Hepatocyte (in vitro differentiated cells): ENCODE measurements around the gene LRRC4C. TPM values are rescaled to one million over a fixed set of nuclear protein-coding genes. Genes with fewer than 3 reads are reported as not detected.

ENCODE experiments used
- DNase-seq: peaks from one replicate; pipeline ENCODE4 v3.0.0-alpha.2; 2016; ENCODE audit warnings: low spot score
- H2AFZ ChIP-seq: fragments of 200-600 bp; sonication (generic); 2 replicates; pipeline ENCODE4 v1.6.0; 2016; ENCODE audit warnings: antibody characterized with exemption, mild to moderate bottlenecking
- H3K27ac ChIP-seq: fragments of 200-600 bp; sonication (generic); 2 replicates; pipeline ENCODE4 v1.5.1; 2016; ENCODE audit warnings: mild to moderate bottlenecking
- H3K27me3 ChIP-seq: fragments of 200-600 bp; sonication (generic); 2 replicates; pipeline ENCODE4 v1.6.1; 2016
- H3K36me3 ChIP-seq: fragments of 200-600 bp; sonication (generic); replicated peaks from 2 replicates; pipeline ENCODE4 v1.5.1; 2016; ENCODE audit warnings: low read depth; ENCODE audit not compliant: insufficient read depth
- H3K4me1 ChIP-seq: fragments of 200-600 bp; sonication (generic); 2 replicates; pipeline ENCODE4 v1.5.1; 2016; ENCODE audit warnings: mild to moderate bottlenecking, moderate library complexity; ENCODE audit not compliant: insufficient read depth
- H3K4me2 ChIP-seq: fragments of 200-600 bp; sonication (generic); 2 replicates; pipeline ENCODE4 v1.6.0; 2016
- H3K4me3 ChIP-seq: fragments of 200-600 bp; sonication (generic); 2 replicates; pipeline ENCODE4 v1.5.1; 2016; ENCODE audit warnings: mild to moderate bottlenecking
- H3K79me2 ChIP-seq: fragments of 200-600 bp; sonication (generic); 2 replicates; pipeline ENCODE4 v1.6.0; 2017; ENCODE audit warnings: mild to moderate bottlenecking
- H3K9me2 ChIP-seq: fragments of 200-600 bp; sonication (generic); replicated peaks from 2 replicates; pipeline ENCODE4 v1.6.0; 2017; ENCODE audit warnings: mild to moderate bottlenecking; ENCODE audit not compliant: insufficient read depth
- H3K9me3 ChIP-seq: fragments of 200-600 bp; sonication (generic); 2 replicates; pipeline ENCODE4 v1.5.1; 2016; ENCODE audit warnings: low read depth, mild to moderate bottlenecking
- H4K20me1 ChIP-seq: fragments of 200-600 bp; sonication (generic); 2 replicates; pipeline ENCODE4 v1.6.0; 2016; ENCODE audit warnings: mild to moderate bottlenecking; ENCODE audit not compliant: insufficient read depth, poor library complexity, severe bottlenecking
- CTCF ChIP-seq: fragments of 200-600 bp; sonication (generic); IDR thresholded peaks from 2 replicates; pipeline ENCODE4 v1.5.1; 2016; ENCODE audit warnings: antibody characterized with exemption, mild to moderate bottlenecking; ENCODE audit not compliant: poor library complexity
- EZH2 ChIP-seq: fragments of 200-600 bp; sonication (generic); IDR thresholded peaks from 2 replicates; pipeline ENCODE4 v1.6.1; 2016; ENCODE audit warnings: antibody characterized with exemption, mild to moderate bottlenecking, borderline replicate concordance
- EZH2phosphoT487 ChIP-seq: fragments of 200-600 bp; sonication (generic); IDR thresholded peaks from one replicate; pipeline ENCODE4 v1.6.1; 2018; ENCODE audit warnings: antibody characterized with exemption, mild to moderate bottlenecking, low read depth, moderate library complexity; ENCODE audit not compliant: unreplicated experiment, severe bottlenecking
- WGBS: methylation state at CpG from one replicate; pipeline ENCODE4 v1.1.6; 2016; ENCODE audit warnings: low lambda C conversion rate; ENCODE audit errors: missing lambda C conversion rate; 5-methylcytosine and 5-hydroxymethylcytosine counted together
- polyA plus RNA-seq: library from polyadenylated mRNA; unstranded; fragments of >200 nt; fragmentation: Nextera tagmentation; extraction: Ambion mirVana; gene quantifications from 2 replicates; pipeline ENCODE4 v1.2.1, GENCODE V29; 2016
- total RNA-seq: library from RNA; depleted of rRNA; stranded (reverse); fragments of >200 nt; gene quantifications from 2 replicates; pipeline ENCODE4 v1.2.3, GENCODE V29; 2014

Gene LRRC4C
- total and polyA plus RNA-seq, 2 experiments from 2014 or later, result 1.1 to 3.1 TPM

- H2AFZ ChIP-seq, result no peak overlapping the region
- no peaks in the 10 kb centered on the region for H3K27me3 ChIP-seq
- 52% methylated on average over 4 of the region's 4 CpGs for WGBS
- H3K9me2 ChIP-seq, result no peaks in the 10 kb centered on the region
- H3K4me2 ChIP-seq, result no peak overlapping the region
- H3K9me3 ChIP-seq, result no peaks in the 10 kb centered on the region
- no peak for DNase-seq
- no peaks in the 10 kb centered on the region for H3K36me3 ChIP-seq
- no peaks in the 10 kb centered on the region for H3K79me2 ChIP-seq
- H3K4me1 ChIP-seq, result no peaks in the 10 kb centered on the region
- no peaks in the 10 kb centered on the region for H4K20me1 ChIP-seq
- TF ChIP-seq EZH2 (no peak), CTCF (no peak), EZH2phosphoT487 (no peak)
- no peak overlapping the region for H3K27ac ChIP-seq
- H3K4me3 ChIP-seq, result no peak overlapping the region
Measured at GRCh38 chr11:40401132-40401853, 1058.2 kb downstream of the LRRC4C start.

GRCh38 chr11:40397141-40397540 lies 1062.3 kb downstream of the LRRC4C start:
- no peak overlapping the region for H3K27ac ChIP-seq
- no peak overlapping the region for H3K4me2 ChIP-seq
- DNase-seq, result no peak
- H3K4me3 ChIP-seq, result no peak overlapping the region
- H4K20me1 ChIP-seq, result no peaks in the 10 kb centered on the region
- no peaks in the 10 kb centered on the region for H3K27me3 ChIP-seq
- 54% methylated on average over 3 of the region's 3 CpGs for WGBS
- H3K36me3 ChIP-seq, result no peaks in the 10 kb centered on the region
- H3K9me3 ChIP-seq, result no peaks in the 10 kb centered on the region
- no peaks in the 10 kb centered on the region for H3K4me1 ChIP-seq
- TF ChIP-seq EZH2phosphoT487 (no peak), EZH2 (no peak), CTCF (no peak)
- no peak overlapping the region for H2AFZ ChIP-seq
- no peaks in the 10 kb centered on the region for H3K9me2 ChIP-seq
- H3K79me2 ChIP-seq, result no peaks in the 10 kb centered on the region

GRCh38 chr11:40393511-40393910 lies 1065.9 kb downstream of the LRRC4C start:
- Histone ChIP-seq H3K9me3 (no peaks in the 10 kb centered on the region), H2AFZ (no peak overlapping the region), H3K36me3 (no peaks in the 10 kb centered on the region), H3K27me3 (no peaks in the 10 kb centered on the region), H3K4me3 (no peak overlapping the region), H3K4me1 (no peaks in the 10 kb centered on the region), H4K20me1 (no peaks in the 10 kb centered on the region), H3K9me2 (no peaks in the 10 kb centered on the region), H3K27ac (no peak overlapping the region), H3K4me2 (no peak overlapping the region), H3K79me2 (no peaks in the 10 kb centered on the region)
- TF ChIP-seq EZH2, result no peak
- TF ChIP-seq CTCF, result no peak
- no peak for TF ChIP-seq EZH2phosphoT487
- WGBS, result 89% methylated on average over 3 of the region's 3 CpGs
- DNase-seq, result no peak
